GM19193 (cell line): ENCODE measurements around the gene SHC1.

Source experiments
- POLR2A ChIP-seq: IDR thresholded peaks from 4 replicates; pipeline ENCODE4 v1.6.1; 2011; ENCODE audit not compliant: insufficient read depth, insufficient read length; ENCODE audit errors: extremely low read depth

SHC1 gene

GRCh38 chr1:154935749-154936554, 34.6 kb downstream of the SHC1 start:
- no peak for TF ChIP-seq POLR2A

GRCh38 chr1:154934358-154934948, 36.1 kb downstream of the SHC1 start:
- TF ChIP-seq POLR2A, result no peak

GRCh38 chr1:154931940-154932487, 38.5 kb downstream of the SHC1 start:
- TF ChIP-seq POLR2A, result no peak

- no peak for TF ChIP-seq POLR2A
Measured at GRCh38 chr1:154926201-154926600, 44.3 kb downstream of the SHC1 start.

GRCh38 chr1:154925335-154926170, 45.0 kb downstream of the SHC1 start:
- TF ChIP-seq POLR2A, result no peak

GRCh38 chr1:154923695-154924094, 46.9 kb downstream of the SHC1 start:
- TF ChIP-seq POLR2A, result no peak

GRCh38 chr1:154913273-154913672, 57.3 kb downstream of the SHC1 start:
- TF ChIP-seq POLR2A, result no peak

- no peak for TF ChIP-seq POLR2A
Measured at GRCh38 chr1:154912755-154913154, 57.8 kb downstream of the SHC1 start.
